GM21447 (cell line): ENCODE results near the gene CCNDBP1.
"Not testable (repeated sequence)": the region's sequence is repeated elsewhere in the genome, so short reads cannot be mapped to it uniquely, and the experiment has no call there.

ENCODE experiments used
- ATAC-seq: cut with Tn5 transposase; IDR thresholded peaks from one replicate; pipeline ENCODE4 v1.9.1; 2021; ENCODE audit not compliant: unreplicated experiment

Gene CCNDBP1

DNA sequence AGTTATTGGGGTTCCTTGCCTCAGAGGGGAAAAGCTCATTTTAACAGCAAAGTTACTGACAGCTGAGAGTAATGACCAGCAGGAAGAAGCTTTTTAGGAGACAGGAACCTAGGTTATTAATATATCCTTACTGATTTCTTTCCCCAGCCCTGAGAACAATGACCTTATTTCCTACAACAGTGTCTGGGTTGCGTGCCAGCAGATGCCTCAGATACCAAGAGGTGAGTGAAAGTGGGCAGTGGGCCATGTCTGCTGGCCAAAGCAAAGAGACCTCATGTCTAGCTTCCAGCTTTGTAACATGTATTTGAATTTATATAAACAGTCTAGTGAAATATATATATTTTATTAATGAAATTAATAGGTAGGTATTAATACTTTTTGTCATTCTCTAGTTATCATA is 5.0 kb downstream of the CCNDBP1 start:
- no peak for ATAC-seq

GRCh38 chr15:43193710-43194109 is 8.5 kb downstream of the CCNDBP1 start:
- ATAC-seq: no peak

DNA sequence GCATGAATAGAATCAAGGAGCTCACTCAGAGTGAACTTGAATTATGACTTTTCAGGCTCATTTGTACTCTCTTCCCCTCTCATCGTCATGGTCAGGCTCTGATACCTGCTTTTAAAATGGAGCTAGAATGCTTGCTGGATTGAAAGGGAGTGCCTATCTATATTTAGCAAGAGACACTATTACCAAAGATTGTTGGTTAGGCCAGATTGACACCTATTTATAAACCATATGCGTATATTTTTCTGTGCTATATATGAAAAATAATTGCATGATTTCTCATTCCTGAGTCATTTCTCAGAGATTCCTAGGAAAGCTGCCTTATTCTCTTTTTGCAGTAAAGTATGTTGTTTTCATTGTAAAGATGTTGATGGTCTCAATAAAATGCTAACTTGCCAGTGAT is 9.6 kb downstream of the CCNDBP1 start:
- no peak for ATAC-seq

DNA sequence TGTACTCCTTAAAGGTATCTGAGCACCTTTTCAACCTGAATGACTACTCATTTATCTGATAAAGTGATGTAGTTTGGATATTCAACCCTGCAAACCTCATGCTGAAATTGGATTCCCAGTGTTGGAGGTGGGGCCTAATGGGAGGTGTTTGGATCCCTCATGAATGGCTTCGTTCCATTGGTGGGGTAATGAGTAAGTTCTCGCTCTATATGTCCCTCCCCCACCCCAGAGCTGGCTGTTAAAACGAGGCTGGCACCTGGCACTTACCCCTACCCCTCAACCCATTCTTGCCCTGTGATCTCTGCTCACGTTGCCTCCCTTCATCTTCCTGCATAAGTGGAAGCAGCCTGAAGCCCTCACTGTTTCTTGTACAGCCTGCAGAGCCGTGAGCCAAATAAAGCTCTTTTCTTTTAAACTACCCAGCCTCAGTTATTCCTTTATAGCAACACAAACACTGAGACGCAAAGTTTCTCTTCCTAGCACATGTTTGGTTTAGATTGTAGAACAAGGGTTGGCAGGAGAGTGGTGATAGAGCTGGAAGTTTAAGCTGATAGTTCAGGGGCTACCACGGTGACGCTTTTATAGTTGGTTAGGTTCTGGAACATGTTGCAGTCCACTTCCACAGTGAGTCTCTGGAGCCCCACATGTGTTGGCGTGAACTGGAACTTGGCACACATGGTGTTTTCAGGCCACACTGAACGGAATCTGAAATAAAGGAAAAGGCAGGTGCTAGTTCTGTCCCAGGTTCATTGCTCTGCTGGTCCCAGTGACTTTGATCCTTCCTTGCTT is 11.8 kb downstream of the CCNDBP1 start:
- no peak for ATAC-seq

DNA sequence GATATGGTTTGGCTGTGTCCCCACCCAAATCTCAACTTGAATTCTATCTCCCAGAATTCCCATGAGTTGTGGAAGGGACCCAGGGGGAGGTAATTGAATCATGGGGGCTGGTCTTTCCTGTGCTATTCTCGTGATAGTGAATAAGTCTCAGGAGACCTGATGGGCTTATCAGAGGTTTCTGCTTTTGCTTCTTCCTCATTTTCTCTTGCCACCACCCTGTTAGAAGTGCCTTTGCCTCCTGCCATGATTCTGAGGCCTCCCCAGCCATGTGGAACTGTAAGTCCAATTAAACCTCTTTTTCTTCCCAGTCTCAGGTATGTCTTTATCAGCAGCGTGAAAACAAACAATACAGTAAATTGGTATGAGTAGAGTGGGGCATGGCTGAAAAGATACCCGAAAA is 12.6 kb downstream of the CCNDBP1 start:
- ATAC-seq: not testable (repeated sequence)

DNA sequence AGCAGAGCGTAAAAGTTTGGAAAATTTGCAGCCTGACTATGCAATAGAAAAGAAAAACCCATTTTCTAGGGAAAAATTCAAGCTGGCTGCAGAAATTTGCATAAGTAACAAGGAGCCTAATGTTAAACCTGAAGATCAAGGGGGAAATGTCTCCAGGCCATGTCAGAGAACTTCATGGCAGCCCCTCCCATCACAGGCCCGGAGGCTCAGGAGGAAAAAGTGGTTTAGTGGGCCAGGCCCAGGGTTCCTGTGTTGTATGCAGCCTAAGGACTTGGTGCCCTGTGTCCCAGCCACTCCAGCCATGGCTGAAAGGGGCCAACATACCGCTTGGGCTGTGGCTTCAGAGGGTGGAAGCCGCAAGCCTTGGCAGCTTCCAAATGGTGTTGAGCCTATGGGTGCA is 13.4 kb downstream of the CCNDBP1 start:
- ATAC-seq: not testable (repeated sequence)

GRCh38 chr15:43198992-43199391 is 13.8 kb downstream of the CCNDBP1 start:
- no peak for ATAC-seq

DNA sequence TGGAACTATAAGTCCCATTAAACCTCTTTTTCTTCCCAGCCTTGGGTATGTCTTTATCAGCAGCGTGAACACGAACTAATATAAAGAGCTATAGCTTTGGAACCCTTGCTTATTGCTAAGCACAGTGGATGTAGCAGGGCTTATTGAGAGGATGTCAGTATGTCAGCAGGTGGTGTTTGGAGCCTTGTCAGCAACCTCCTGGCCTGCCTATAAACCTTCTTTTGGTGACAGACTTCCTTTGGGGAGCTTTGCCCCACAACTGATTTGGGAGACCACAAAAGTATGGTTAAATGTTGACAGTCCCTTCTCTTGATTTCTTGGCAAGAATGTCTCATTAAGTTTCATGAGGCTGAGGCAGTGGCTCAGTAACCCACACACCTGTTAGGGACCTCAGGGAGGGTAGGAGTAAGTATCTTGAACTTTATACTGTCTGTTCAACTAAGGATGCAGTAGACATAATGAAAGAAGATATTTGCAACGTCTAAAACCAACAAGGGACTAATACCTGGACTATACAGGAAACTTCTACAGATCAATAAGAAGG is 14.8 kb downstream of the CCNDBP1 start:
- ATAC-seq: no peak

DNA sequence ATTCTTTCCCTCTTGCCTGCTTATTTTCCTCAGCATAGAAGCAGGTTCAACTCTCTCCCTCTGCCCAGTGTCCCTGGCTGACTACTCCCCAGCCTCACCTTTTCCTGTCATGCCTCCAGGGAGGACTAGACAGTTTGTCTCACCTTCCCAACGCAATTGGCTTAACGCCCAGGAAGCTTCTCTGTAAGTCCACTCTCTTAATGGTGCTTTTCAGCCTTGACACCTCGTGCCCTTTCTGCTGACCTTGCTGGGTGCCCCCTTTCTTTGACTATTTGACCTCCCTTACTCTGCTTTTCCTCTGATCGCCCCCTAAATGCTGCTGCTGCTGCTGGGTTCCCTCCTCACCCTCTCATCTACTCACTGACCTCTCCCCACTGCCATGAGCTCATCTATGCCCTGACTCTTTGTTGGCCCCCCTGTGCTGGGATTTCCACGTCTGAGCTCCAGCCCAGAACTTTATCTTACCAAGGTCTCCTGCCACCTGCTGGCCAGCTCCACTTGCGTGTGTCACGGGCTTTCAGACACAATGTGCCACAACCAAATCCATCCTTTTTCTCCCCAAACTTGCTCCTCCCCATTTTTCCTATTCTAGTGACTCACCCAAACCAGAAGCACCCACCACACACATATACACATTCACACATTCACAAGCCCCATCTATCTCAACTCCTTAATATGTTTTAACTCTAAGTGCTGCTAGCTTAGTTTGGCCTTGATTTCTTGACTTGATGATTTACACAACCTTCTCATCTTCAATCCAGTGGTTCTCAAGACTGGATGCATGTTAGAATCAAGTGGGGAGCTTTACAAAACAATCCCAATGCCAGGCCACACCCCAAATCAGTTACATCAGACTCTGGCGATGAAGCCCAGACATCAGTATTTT is 19.1 kb downstream of the CCNDBP1 start:
- no peak for ATAC-seq

DNA sequence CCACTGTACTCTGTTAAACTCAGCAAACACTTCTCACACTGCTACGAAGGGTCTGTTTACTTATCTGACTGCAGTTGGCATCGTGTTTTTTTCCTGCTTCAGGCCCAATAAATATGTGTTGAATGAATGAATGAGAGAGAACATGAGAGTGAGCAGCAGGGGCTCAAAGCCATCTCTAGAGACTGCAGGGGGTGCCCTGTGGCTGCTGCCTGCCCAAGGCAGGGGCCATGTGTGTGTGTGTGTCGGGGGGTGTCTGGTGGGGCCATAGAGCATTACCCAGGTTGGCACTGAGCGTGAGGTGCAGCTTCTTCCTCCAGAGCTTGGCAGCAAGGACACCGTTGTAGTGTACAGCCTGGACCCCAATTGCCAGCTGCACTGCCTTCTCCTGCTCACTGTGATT is 20.9 kb downstream of the CCNDBP1 start:
- ATAC-seq: no peak

DNA sequence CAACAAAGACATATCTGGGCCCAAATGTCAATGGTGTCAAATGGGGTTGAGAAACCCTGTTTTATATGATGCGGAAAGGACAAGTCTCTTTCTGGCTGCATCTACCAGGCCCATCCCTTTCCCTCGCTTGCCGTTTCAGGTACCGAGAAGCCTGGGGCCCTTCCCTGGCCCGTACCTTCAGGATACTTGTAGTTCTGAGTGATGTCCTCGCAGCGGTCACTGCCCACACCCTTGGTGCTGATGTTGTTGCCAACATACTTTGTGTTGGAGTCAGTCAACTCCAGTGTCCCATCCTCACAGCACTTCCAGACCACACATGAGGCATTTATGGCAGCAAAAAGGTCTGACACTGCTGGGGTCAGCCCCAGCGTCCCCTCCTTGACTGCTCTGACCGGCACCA is 21.8 kb downstream of the CCNDBP1 start:
- ATAC-seq: no peak

- ATAC-seq: no peak
These were observed 23.1 kb downstream of the CCNDBP1 start for GRCh38 chr15:43208052-43209002.

- ATAC-seq: no peak
These were observed 24.0 kb downstream of the CCNDBP1 start for GRCh38 chr15:43209059-43209824.

- ATAC-seq: no peak
These were observed 25.1 kb downstream of the CCNDBP1 start for GRCh38 chr15:43210172-43210745.

DNA sequence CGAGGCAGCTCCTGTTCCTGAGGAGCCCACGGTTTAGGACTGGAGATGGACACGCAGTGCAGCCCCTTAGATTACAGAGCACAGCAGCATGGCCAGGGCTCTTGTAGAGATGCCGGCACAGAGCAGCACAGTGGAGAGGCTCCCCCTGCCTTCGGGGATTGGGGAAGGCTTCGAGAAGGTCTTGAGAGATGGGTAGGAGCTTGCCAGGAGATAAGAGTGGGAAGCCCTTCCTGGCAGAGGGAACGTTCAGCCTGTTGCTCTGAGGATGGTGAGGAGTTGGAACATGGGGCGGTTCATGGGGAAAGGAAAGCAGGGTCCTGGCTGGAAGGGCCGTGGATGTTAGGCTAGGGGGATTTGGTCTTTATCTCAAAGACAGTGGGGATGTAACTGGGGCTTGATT is 25.6 kb downstream of the CCNDBP1 start:
- no peak for ATAC-seq

DNA sequence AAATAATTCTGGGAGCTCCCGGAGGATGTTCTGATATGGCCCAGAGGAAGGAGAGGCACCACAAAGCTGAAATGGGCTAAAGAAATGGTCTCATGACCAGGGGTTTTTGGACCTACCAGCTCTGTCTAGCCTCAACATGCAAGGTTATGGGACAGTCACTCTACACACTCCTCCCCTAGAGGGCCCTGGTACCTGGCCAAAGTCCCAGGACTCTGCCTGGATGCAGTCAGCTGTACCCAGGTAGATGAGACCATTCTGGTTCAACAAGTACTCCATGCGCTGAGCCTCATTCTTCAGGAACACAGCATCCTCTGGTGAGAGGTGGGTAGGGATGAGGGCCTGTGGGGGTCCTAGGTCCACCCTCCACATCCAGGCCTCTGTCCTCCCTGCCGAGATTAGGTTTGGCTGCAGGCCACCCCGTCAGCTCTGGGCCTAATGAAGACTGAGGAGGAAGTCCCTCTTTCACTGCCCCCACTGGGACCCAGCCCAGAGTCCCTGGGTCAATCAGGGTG is 26.1 kb downstream of the CCNDBP1 start:
- no peak for ATAC-seq

GRCh38 chr15:43212299-43212698 is 27.1 kb downstream of the CCNDBP1 start:
- no peak for ATAC-seq

- no peak for ATAC-seq
These were observed 27.7 kb downstream of the CCNDBP1 start for GRCh38 chr15:43212951-43213350.

- ATAC-seq: no peak
These were observed 28.3 kb downstream of the CCNDBP1 start for GRCh38 chr15:43213466-43213865.
